H1 (cell line): ENCODE data around the gene LYPD6B. TPM values are rescaled to one million over a fixed set of nuclear protein-coding genes. Genes with fewer than 3 reads are reported as not detected.

Source experiments
- CTCF ChIA-PET: fragments of 300-600 bp; sonication (Branson Sonifier 250); formaldehyde crosslinking; loops from one replicate; lab custom pipeline; 2021; ENCODE audit not compliant: partially characterized antibody; lab: Charles Lee
- POLR2A ChIA-PET: fragments of 300-600 bp; sonication (Branson Sonifier 250); formaldehyde crosslinking; loops from one replicate; lab custom pipeline; 2021; ENCODE audit warnings: inconsistent platforms; ENCODE audit not compliant: partially characterized antibody; lab: Charles Lee
- DNase-seq, 2 experiments: peaks; one replicate each; pipeline versions ENCODE4 v3.0.0 to v3.0.0-alpha.2; 2010 to 2022; ENCODE audit warnings: low spot score in 2 of 2, low read depth in 1 of 2, mixed read lengths in 1 of 2
- FAIRE-seq: peaks from 2 replicates; lab custom pipeline; 2011; peaks lifted over from hg19 to GRCh38; lab: Jason Lieb, UNC
- H2AFZ ChIP-seq: 2 replicates; pipeline ENCODE4 v1.8.1; 2012; ENCODE audit warnings: low read length, inconsistent platforms
- H2AK5ac ChIP-seq: 2 replicates; pipeline ENCODE4 v1.6.1; 2013; ENCODE audit warnings: low read depth, low read length
- H2BK120ac ChIP-seq: replicated peaks from 2 replicates; pipeline ENCODE3; 2013; ENCODE audit warnings: low read depth, low read length, inconsistent platforms
- H2BK12ac ChIP-seq: 2 replicates; pipeline ENCODE4 v1.6.1; 2013; ENCODE audit warnings: low read depth, low read length
- H2BK15ac ChIP-seq: 2 replicates; pipeline ENCODE4 v1.6.1; 2013; ENCODE audit warnings: low read length
- H2BK20ac ChIP-seq: 2 replicates; pipeline ENCODE4 v1.6.1; 2013; ENCODE audit warnings: low read length
- H2BK5ac ChIP-seq: 2 replicates; pipeline ENCODE4 v1.6.1; 2013; ENCODE audit warnings: low read depth, low read length
- H3K14ac ChIP-seq: 2 replicates; pipeline ENCODE4 v1.6.1; 2013; ENCODE audit warnings: inconsistent platforms; ENCODE audit not compliant: insufficient read length
- H3K18ac ChIP-seq: 2 replicates; pipeline ENCODE4 v1.6.1; 2013; ENCODE audit warnings: low read length; ENCODE audit errors: extremely low read depth
- H3K23ac ChIP-seq: 2 replicates; pipeline ENCODE4 v1.6.1; 2013; ENCODE audit warnings: inconsistent platforms; ENCODE audit not compliant: insufficient read length
- H3K23me2 ChIP-seq: 2 replicates; pipeline ENCODE4 v1.6.1; 2013; ENCODE audit warnings: low read depth, low read length
- H3K27ac ChIP-seq: 2 replicates; pipeline ENCODE4 v1.6.1; 2011; ENCODE audit warnings: low read depth, low read length, inconsistent platforms
- H3K27me3 ChIP-seq, 4 experiments: replicated peaks in 1 of 4; 1 replicate in 1 of 4; 2 replicates in 3 of 4; pipeline versions ENCODE4 v1.6.1 to v1.8.1; 2011 to 2013; ENCODE audit warnings: low read length in 3 of 4, mild to moderate bottlenecking in 3 of 4, inconsistent platforms in 2 of 4, mixed read lengths in 2 of 4, moderate library complexity in 1 of 4; ENCODE audit not compliant: control insufficient read depth in 3 of 4, insufficient read depth in 3 of 4; ENCODE audit errors: extremely low read depth in 1 of 4
- H3K36me3 ChIP-seq, 4 experiments: 2 replicates each; pipeline versions ENCODE4 v1.6.1 to v1.8.1; 2011 to 2013; ENCODE audit warnings: mild to moderate bottlenecking in 4 of 4, low read length in 3 of 4, moderate library complexity in 2 of 4, control low read depth in 1 of 4, inconsistent platforms in 1 of 4; ENCODE audit not compliant: insufficient read depth in 4 of 4, control insufficient read depth in 2 of 4
- H3K4ac ChIP-seq: replicated peaks from 2 replicates; pipeline ENCODE3; 2013; ENCODE audit warnings: low read length, low read depth, mixed read lengths, inconsistent platforms; ENCODE audit not compliant: insufficient read length
- H3K4me1 ChIP-seq, 4 experiments: replicated peaks in 1 of 4; 1 replicate in 1 of 4; 2 replicates in 3 of 4; pipeline versions ENCODE4 v1.6.1 to v1.8.1; 2011 to 2013; ENCODE audit warnings: low read length in 3 of 4, inconsistent platforms in 2 of 4, mixed read lengths in 1 of 4; ENCODE audit not compliant: insufficient read depth in 4 of 4, control insufficient read depth in 3 of 4
- H3K4me2 ChIP-seq, 2 experiments: 2 replicates each; pipeline versions ENCODE4 v1.6.1 to v1.8.1; 2011 to 2013; ENCODE audit warnings: low read depth in 2 of 2, low read length in 2 of 2, control low read depth in 1 of 2, inconsistent platforms in 1 of 2, mild to moderate bottlenecking in 1 of 2; ENCODE audit not compliant: insufficient read depth in 1 of 2
- H3K4me3 ChIP-seq, 4 experiments: fragments of 200-600, 300-600 bp in 1 of 4; sonication (generic), shearing (Covaris generic), sonication (Bioruptor Twin) in 1 of 4; 2 replicates each; pipeline versions ENCODE4 v1.5.1 to v1.8.1; 2011 to 2016; ENCODE audit warnings: low read length in 4 of 4, low read depth in 3 of 4, control low read depth in 2 of 4, inconsistent platforms in 2 of 4, mild to moderate bottlenecking in 2 of 4, mixed read lengths in 1 of 4, moderate library complexity in 1 of 4; ENCODE audit not compliant: insufficient read depth in 2 of 4; ENCODE audit errors: extremely low read depth in 1 of 4
- H3K56ac ChIP-seq: replicated peaks from 2 replicates; pipeline ENCODE3; 2013; ENCODE audit warnings: low read depth, mild to moderate bottlenecking, mixed read lengths, low read length, inconsistent platforms; ENCODE audit not compliant: insufficient read length
- H3K79me1 ChIP-seq: 2 replicates; pipeline ENCODE4 v1.6.1; 2013; ENCODE audit warnings: low read depth, low read length, control low read depth
- H3K79me2 ChIP-seq, 2 experiments: 2 replicates each; pipeline versions ENCODE4 v1.6.1 to v1.8.1; 2012 to 2013; ENCODE audit warnings: low read length in 2 of 2, mild to moderate bottlenecking in 2 of 2, inconsistent platforms in 1 of 2; ENCODE audit not compliant: insufficient read depth in 2 of 2, control insufficient read depth in 1 of 2
- H3K9ac ChIP-seq, 4 experiments: replicated peaks in 1 of 4; 1 replicate in 1 of 4; 2 replicates in 3 of 4; pipeline versions ENCODE4 v1.6.1 to v1.8.1; 2011 to 2013; ENCODE audit warnings: low read depth in 3 of 4, low read length in 3 of 4, control low read depth in 2 of 4, mild to moderate bottlenecking in 2 of 4, moderate library complexity in 2 of 4, inconsistent platforms in 1 of 4; ENCODE audit errors: extremely low read depth in 1 of 4
- H3K9me3 ChIP-seq, 2 experiments: 2 replicates each; pipeline versions ENCODE4 v1.6.1 to v1.8.1; 2012 to 2013; ENCODE audit warnings: mild to moderate bottlenecking in 2 of 2, moderate library complexity in 2 of 2, control low read depth in 1 of 2, inconsistent platforms in 1 of 2, low read depth in 1 of 2, low read length in 1 of 2, mixed read lengths in 1 of 2; ENCODE audit not compliant: insufficient read depth in 2 of 2
- H4K20me1 ChIP-seq, 2 experiments: replicated peaks in 1 of 2; 2 replicates each; pipeline versions ENCODE3 to v1.8.1; 2011 to 2013; ENCODE audit warnings: inconsistent platforms in 2 of 2, low read length in 2 of 2, mild to moderate bottlenecking in 1 of 2; ENCODE audit not compliant: insufficient read depth in 2 of 2, control insufficient read depth in 1 of 2
- H4K5ac ChIP-seq: 2 replicates; pipeline ENCODE4 v1.6.1; 2013; ENCODE audit warnings: low read length, low read depth, mixed read lengths, inconsistent platforms; ENCODE audit not compliant: insufficient read length
- H4K8ac ChIP-seq: 2 replicates; pipeline ENCODE4 v1.8.0; 2013; ENCODE audit warnings: mild to moderate bottlenecking, moderate library complexity, low read length, inconsistent platforms; ENCODE audit not compliant: insufficient read depth; ENCODE audit errors: extremely low read depth
- H4K91ac ChIP-seq: replicated peaks from 2 replicates; pipeline ENCODE3; 2013; ENCODE audit warnings: low read length, mixed read lengths, inconsistent platforms; ENCODE audit not compliant: insufficient read length
- POLR2AphosphoS5 ChIP-seq: IDR thresholded peaks from 2 replicates; pipeline ENCODE4 v1.6.1; 2011; ENCODE audit warnings: low read depth, low read length
- TEAD4 ChIP-seq: IDR thresholded peaks from 2 replicates; pipeline ENCODE4 v1.6.1; 2012; ENCODE audit warnings: low read depth, low read length, inconsistent platforms, mixed read lengths
- WGBS, 2 experiments: shearing (Covaris generic) in 1 of 2; methylation state at CpG; one replicate each; pipeline versions ENCODE4 v1.1.6 to v1.1.7; 2013 to 2015; ENCODE audit warnings: low lambda C conversion rate in 2 of 2, mixed read lengths in 2 of 2, inconsistent platforms in 1 of 2, low coverage in 1 of 2, missing lambda C conversion rate in 1 of 2; ENCODE audit not compliant: insufficient replicate concordance in 2 of 2, insufficient coverage in 1 of 2, insufficient read length in 1 of 2; ENCODE audit errors: extremely low coverage in 1 of 2, missing lambda C conversion rate in 1 of 2; 5-methylcytosine and 5-hydroxymethylcytosine counted together
- polyA plus RNA-seq, 7 experiments: library from polyadenylated mRNA; depleted of rRNA in 3 of 7; stranded (reverse) in 5 of 7; unstranded in 2 of 7; fragments of >200 nt in 5 of 7; fragments of 200-250 nt in 2 of 7; gene quantifications; 1 replicate in 5 of 7; 2 replicates in 1 of 7; 4 replicates in 1 of 7; pipeline versions ENCODE4 v1.2.1 to v1.2.3, GENCODE V29; 2011 to 2013; ENCODE audit warnings: missing spikeins in 2 of 7, mixed read lengths in 2 of 7
- total RNA-seq: library from RNA; stranded (reverse); fragmentation: NEBNext Ultra II Directional; extraction: Animal tissue kit (Norgen Biotek cat#: 25700); gene quantifications from 2 replicates; pipeline ENCODE4 v1.2.1, GENCODE V29; 2021

LYPD6B gene
- total and polyA plus RNA-seq, 2 of the 8 experiments (the other 6 are each of a cell fraction or from before 2014, with no cell fraction given): 2.2 to 3.5 TPM

- Histone ChIP-seq H3K56ac (no peak overlapping the region), H3K36me3 (no peaks in the 10 kb centered on the region), H3K9me3 (no peaks in the 10 kb centered on the region), H3K27ac (no peak overlapping the region), H3K27me3 (no peaks in the 10 kb centered on the region), H3K14ac (no peak overlapping the region), H2BK120ac (no peak overlapping the region), H2BK20ac (no peak overlapping the region), H3K18ac (no peak overlapping the region), H2BK12ac (no peak overlapping the region), H2AFZ (no peak overlapping the region), H4K91ac (no peak overlapping the region), H2AK5ac (no peak overlapping the region), H3K23ac (no peak overlapping the region), H3K23me2 (no peaks in the 10 kb centered on the region), H3K79me1 (no peaks in the 10 kb centered on the region), H3K4me2 (no peak overlapping the region), H4K20me1 (no peaks in the 10 kb centered on the region), H4K5ac (no peak overlapping the region), H3K4me3 (no peak overlapping the region), H2BK5ac (no peak overlapping the region), H3K9ac (no peak overlapping the region), H2BK15ac (no peak overlapping the region), H3K4ac (no peak overlapping the region), H4K8ac (no peak overlapping the region), H3K79me2 (no peaks in the 10 kb centered on the region), H3K4me1 (no peaks in the 10 kb centered on the region)
- POLR2A ChIA-PET: interaction anchor here (1.5 kb wide), 1 partner anchor 10 kb away, joined by 3 read pairs; no protein-coding TSS in a partner anchor
- DNase-seq (no peak), FAIRE-seq (no peak)
- TF ChIP-seq POLR2AphosphoS5 (no peak), TEAD4 (no peak)
- 91% methylated on average over 8 of the region's 8 CpGs; no CpG with 5 or more reads in 1 of the 2 experiments for WGBS, 2 experiments
- CTCF ChIA-PET: interaction anchor here (0.9 to 1.9 kb wide), 3 partner anchors 12 to 75 kb away, joined by 3 to 6 read pairs (median 3); no protein-coding TSS in a partner anchor
Measured at GRCh38 chr2:149205143-149205542, 166.6 kb downstream of the LYPD6B start.
